MM.1S (cell line): ENCODE measurements around the gene SLIT1.

ENCODE experiments used
- DNase-seq: peaks from one replicate; pipeline ENCODE4 v3.0.0-alpha.2; 2015
- H2AFZ ChIP-seq: fragments of 300-600 bp; sonication (generic); 2 replicates; pipeline ENCODE4 v1.6.0; 2016; ENCODE audit warnings: antibody characterized with exemption, low read length
- H3F3A ChIP-seq: fragments of 300-600 bp; sonication (generic); 2 replicates; pipeline ENCODE4 v1.6.1; 2016; ENCODE audit warnings: mild to moderate bottlenecking, antibody characterized with exemption, low read length, moderate library complexity, mixed read lengths; ENCODE audit not compliant: insufficient read depth
- H3K27ac ChIP-seq: fragments of 300-600 bp; sonication (generic); 2 replicates; pipeline ENCODE4 v1.5.1; 2016; ENCODE audit warnings: mild to moderate bottlenecking, low read length
- H3K27me3 ChIP-seq: fragments of 300-600 bp; sonication (generic); replicated peaks from 2 replicates; pipeline ENCODE4 v1.6.0; 2016; ENCODE audit warnings: low read length; ENCODE audit not compliant: insufficient read depth
- H3K36me3 ChIP-seq: fragments of 300-600 bp; sonication (generic); replicated peaks from 2 replicates; pipeline ENCODE4 v1.6.1; 2016; ENCODE audit warnings: mild to moderate bottlenecking, low read length, mixed read lengths; ENCODE audit not compliant: insufficient read depth
- H3K4me1 ChIP-seq: fragments of 300-600 bp; sonication (generic); 2 replicates; pipeline ENCODE4 v1.6.1; 2016; ENCODE audit warnings: low read length, mixed read lengths
- H3K4me2 ChIP-seq: fragments of 300-600 bp; sonication (generic); 2 replicates; pipeline ENCODE4 v1.6.0; 2016; ENCODE audit warnings: low read depth, low read length
- H3K4me3 ChIP-seq: fragments of 300-600 bp; sonication (generic); 2 replicates; pipeline ENCODE4 v1.5.1; 2016; ENCODE audit warnings: low read length, mixed read lengths
- H3K79me2 ChIP-seq: fragments of 300-600 bp; sonication (generic); 2 replicates; pipeline ENCODE4 v1.6.1; 2016; ENCODE audit warnings: mixed run types, low read length, mixed read lengths
- H3K9ac ChIP-seq: fragments of 300-600 bp; sonication (generic); 2 replicates; pipeline ENCODE4 v1.6.1; 2016; ENCODE audit warnings: low read length, mixed read lengths
- H3K9me2 ChIP-seq: fragments of 300-600 bp; sonication (generic); replicated peaks from 2 replicates; pipeline ENCODE4 v1.6.1; 2016; ENCODE audit warnings: mild to moderate bottlenecking, low read length, mixed read lengths; ENCODE audit not compliant: insufficient read depth
- H3K9me3 ChIP-seq: fragments of 300-600 bp; sonication (generic); replicated peaks from 2 replicates; pipeline ENCODE4 v1.6.1; 2016; ENCODE audit warnings: mild to moderate bottlenecking, low read length, mixed read lengths; ENCODE audit not compliant: insufficient read depth
- H4K20me1 ChIP-seq: fragments of 300-600 bp; sonication (generic); 2 replicates; pipeline ENCODE4 v1.6.1; 2016; ENCODE audit warnings: mild to moderate bottlenecking, low read length, moderate library complexity, mixed read lengths; ENCODE audit not compliant: insufficient read depth
- CTCF ChIP-seq: fragments of 300-600 bp; sonication (generic); IDR thresholded peaks from 2 replicates; pipeline ENCODE4 v1.5.1; 2016; ENCODE audit warnings: antibody characterized with exemption, low read length, mixed read lengths
- EZH2 ChIP-seq: fragments of 300-600 bp; sonication (generic); optimal IDR thresholded peaks from 2 replicates; pipeline ENCODE3; 2017; ENCODE audit warnings: low read depth, mild to moderate bottlenecking, antibody characterized with exemption, low read length, mixed read lengths
- EZH2phosphoT487 ChIP-seq: fragments of 300-600 bp; sonication (generic); IDR thresholded peaks from 2 replicates; pipeline ENCODE4 v1.6.1; 2018; ENCODE audit warnings: antibody characterized with exemption, low read length

SLIT1 gene

GRCh38 chr10:96999337-96999736 lies 186.4 kb downstream of the SLIT1 start:
- Histone ChIP-seq H3K9me3 (no peaks in the 10 kb centered on the region), H3K4me2 (no peak overlapping the region), H2AFZ (no peak overlapping the region), H3K27me3 (no peaks in the 10 kb centered on the region), H3F3A (no peaks in the 10 kb centered on the region), H3K27ac (no peak overlapping the region), H3K36me3 (no peaks in the 10 kb centered on the region), H3K4me3 (no peak overlapping the region), H3K9ac (no peak overlapping the region), H4K20me1 (no peaks in the 10 kb centered on the region), H3K9me2 (no peaks in the 10 kb centered on the region), H3K79me2 (no peaks in the 10 kb centered on the region), H3K4me1 (no peaks in the 10 kb centered on the region)
- TF ChIP-seq EZH2phosphoT487 (no peak), CTCF (no peak), EZH2 (no peak)
- no peak for DNase-seq

GRCh38 chr10:96998329-96998888 lies 187.3 kb downstream of the SLIT1 start:
- Histone ChIP-seq H3K27me3 (no peaks in the 10 kb centered on the region), H2AFZ (no peak overlapping the region), H3K27ac (no peak overlapping the region), H4K20me1 (no peaks in the 10 kb centered on the region), H3K9me3 (no peaks in the 10 kb centered on the region), H3K4me2 (no peak overlapping the region), H3K4me3 (no peak overlapping the region), H3K9me2 (no peaks in the 10 kb centered on the region), H3K36me3 (no peaks in the 10 kb centered on the region), H3F3A (no peaks in the 10 kb centered on the region), H3K4me1 (no peaks in the 10 kb centered on the region), H3K9ac (no peak overlapping the region), H3K79me2 (no peaks in the 10 kb centered on the region)
- DNase-seq, result no peak
- no peak for TF ChIP-seq EZH2
- no peak for TF ChIP-seq CTCF
- no peak for TF ChIP-seq EZH2phosphoT487

GRCh38 chr10:96996275-96996965 lies 189.3 kb downstream of the SLIT1 start:
- no peaks in the 10 kb centered on the region for H4K20me1 ChIP-seq
- no peaks in the 10 kb centered on the region for H3F3A ChIP-seq
- no peak overlapping the region for H3K9ac ChIP-seq
- no peaks in the 10 kb centered on the region for H3K79me2 ChIP-seq
- no peak overlapping the region for H2AFZ ChIP-seq
- 0 out of 2 replicates have a peak, but pooled peaks cover 8% of the 10 kb centered on the region for H3K4me1 ChIP-seq
- no peak for DNase-seq
- TF ChIP-seq EZH2phosphoT487, result no peak
- H3K4me2 ChIP-seq, result no peak overlapping the region
- H3K27me3 ChIP-seq, result no peaks in the 10 kb centered on the region
- no peak overlapping the region for H3K4me3 ChIP-seq
- H3K9me3 ChIP-seq, result no peaks in the 10 kb centered on the region
- no peak overlapping the region for H3K27ac ChIP-seq
- no peaks in the 10 kb centered on the region for H3K36me3 ChIP-seq
- H3K9me2 ChIP-seq, result no peaks in the 10 kb centered on the region

GRCh38 chr10:96995851-96996250 lies 189.9 kb downstream of the SLIT1 start:
- no peak for DNase-seq
- no peak overlapping the region for H2AFZ ChIP-seq
- H3F3A ChIP-seq, result no peaks in the 10 kb centered on the region
- H3K9me2 ChIP-seq, result no peaks in the 10 kb centered on the region
- H4K20me1 ChIP-seq, result no peaks in the 10 kb centered on the region
- TF ChIP-seq EZH2, result no peak
- TF ChIP-seq CTCF, result no peak
- no peak for TF ChIP-seq EZH2phosphoT487
- H3K9ac ChIP-seq, result no peak overlapping the region
- H3K4me2 ChIP-seq, result no peak overlapping the region
- no peak overlapping the region for H3K4me3 ChIP-seq
- no peaks in the 10 kb centered on the region for H3K79me2 ChIP-seq
- no peaks in the 10 kb centered on the region for H3K9me3 ChIP-seq
- H3K27ac ChIP-seq, result no peak overlapping the region
- H3K27me3 ChIP-seq, result no peaks in the 10 kb centered on the region
- H3K36me3 ChIP-seq, result no peaks in the 10 kb centered on the region
- H3K4me1 ChIP-seq, result 0 out of 2 replicates have a peak, but pooled peaks cover 9% of the 10 kb centered on the region
